Neutrophil (primary cell): ENCODE data around the gene CACNA1C.

Experiments
- H3K27ac ChIP-seq: fragments of 200-600 bp; sonication (generic); 2 replicates; pipeline ENCODE4 v1.5.1; 2016; ENCODE audit warnings: mild to moderate bottlenecking, moderate library complexity
- H3K27me3 ChIP-seq: fragments of 200-600 bp; sonication (generic); 2 replicates; pipeline ENCODE4 v1.6.0; 2016; ENCODE audit warnings: mild to moderate bottlenecking
- H3K36me3 ChIP-seq: fragments of 200-600 bp; sonication (generic); 2 replicates; pipeline ENCODE4 v1.5.1; 2017
- H3K4me1 ChIP-seq, 2 experiments: fragments of 200-600 bp in 1 of 2; sonication (generic) in 1 of 2; 1 replicate in 1 of 2; 2 replicates in 1 of 2; pipeline versions ENCODE4 v1.5.1 to v1.6.1; 2013 to 2016; ENCODE audit warnings: low read depth in 1 of 2, low read length in 1 of 2, mild to moderate bottlenecking in 1 of 2, moderate library complexity in 1 of 2; ENCODE audit not compliant: control insufficient read depth in 1 of 2, insufficient read depth in 1 of 2
- H3K4me3 ChIP-seq, 2 experiments: fragments of 200-600 bp in 1 of 2; sonication (generic) in 1 of 2; 1 replicate in 1 of 2; 2 replicates in 1 of 2; pipeline ENCODE4 v1.5.1; 2013 to 2016; ENCODE audit warnings: low read depth in 1 of 2, low read length in 1 of 2, mild to moderate bottlenecking in 1 of 2, moderate library complexity in 1 of 2
- H3K9me3 ChIP-seq: fragments of 200-600 bp; sonication (generic); 2 replicates; pipeline ENCODE4 v1.5.1; 2016
- CTCF ChIP-seq: fragments of 200-600 bp; sonication (generic); IDR thresholded peaks from 2 replicates; pipeline ENCODE4 v1.5.1; 2016; ENCODE audit warnings: antibody characterized with exemption

CACNA1C gene

GRCh38 chr12:2411011-2411410 is 358.2 kb downstream of the CACNA1C start:
- H3K27ac ChIP-seq: no peak overlapping the region
- H3K4me3 ChIP-seq: no peak overlapping the region
- H3K27me3 ChIP-seq: no peaks in the 10 kb centered on the region
- no peak for TF ChIP-seq CTCF
- no peaks in the 10 kb centered on the region for H3K9me3 ChIP-seq
- no peaks in the 10 kb centered on the region for H3K4me1 ChIP-seq
- H3K36me3 ChIP-seq: no peaks in the 10 kb centered on the region

- Histone ChIP-seq H3K36me3 (no peaks in the 10 kb centered on the region), H3K4me3 (no peak overlapping the region), H3K27ac (no peak overlapping the region), H3K9me3 (no peaks in the 10 kb centered on the region), H3K27me3 (no peaks in the 10 kb centered on the region), H3K4me1 (no peaks in the 10 kb centered on the region)
- no peak for TF ChIP-seq CTCF
These were observed 359.0 kb downstream of the CACNA1C start for GRCh38 chr12:2411616-2412304.

- no peak overlapping the region for H3K27ac ChIP-seq
- no peaks in the 10 kb centered on the region for H3K9me3 ChIP-seq
- H3K36me3 ChIP-seq: no peaks in the 10 kb centered on the region
- H3K27me3 ChIP-seq: no peaks in the 10 kb centered on the region
- no peak overlapping the region for H3K4me3 ChIP-seq
- TF ChIP-seq CTCF: no peak
- no peaks in the 10 kb centered on the region for H3K4me1 ChIP-seq
These were observed 359.5 kb downstream of the CACNA1C start for GRCh38 chr12:2412305-2412643.

GRCh38 chr12:2413301-2413700 is 360.5 kb downstream of the CACNA1C start:
- Histone ChIP-seq H3K4me1 (no peaks in the 10 kb centered on the region), H3K27ac (no peak overlapping the region), H3K27me3 (no peaks in the 10 kb centered on the region), H3K9me3 (no peaks in the 10 kb centered on the region), H3K4me3 (no peak overlapping the region), H3K36me3 (no peaks in the 10 kb centered on the region)
- TF ChIP-seq CTCF: no peak

- no peak for TF ChIP-seq CTCF
- no peak overlapping the region for H3K27ac ChIP-seq
- H3K36me3 ChIP-seq: no peaks in the 10 kb centered on the region
- no peaks in the 10 kb centered on the region for H3K4me1 ChIP-seq
- no peaks in the 10 kb centered on the region for H3K9me3 ChIP-seq
- H3K4me3 ChIP-seq: no peak overlapping the region
- H3K27me3 ChIP-seq: no peaks in the 10 kb centered on the region
These were observed 361.4 kb downstream of the CACNA1C start for GRCh38 chr12:2413999-2414792.
